HG03565 (cell line): Measurements from ENCODE around the gene GRIN3B.

Experiments
- ATAC-seq: cut with Tn5 transposase; IDR thresholded peaks from one replicate; pipeline ENCODE4 v1.9.1; 2021; ENCODE audit warnings: mild to moderate bottlenecking, moderate library complexity; ENCODE audit not compliant: unreplicated experiment

GRIN3B gene

DNA sequence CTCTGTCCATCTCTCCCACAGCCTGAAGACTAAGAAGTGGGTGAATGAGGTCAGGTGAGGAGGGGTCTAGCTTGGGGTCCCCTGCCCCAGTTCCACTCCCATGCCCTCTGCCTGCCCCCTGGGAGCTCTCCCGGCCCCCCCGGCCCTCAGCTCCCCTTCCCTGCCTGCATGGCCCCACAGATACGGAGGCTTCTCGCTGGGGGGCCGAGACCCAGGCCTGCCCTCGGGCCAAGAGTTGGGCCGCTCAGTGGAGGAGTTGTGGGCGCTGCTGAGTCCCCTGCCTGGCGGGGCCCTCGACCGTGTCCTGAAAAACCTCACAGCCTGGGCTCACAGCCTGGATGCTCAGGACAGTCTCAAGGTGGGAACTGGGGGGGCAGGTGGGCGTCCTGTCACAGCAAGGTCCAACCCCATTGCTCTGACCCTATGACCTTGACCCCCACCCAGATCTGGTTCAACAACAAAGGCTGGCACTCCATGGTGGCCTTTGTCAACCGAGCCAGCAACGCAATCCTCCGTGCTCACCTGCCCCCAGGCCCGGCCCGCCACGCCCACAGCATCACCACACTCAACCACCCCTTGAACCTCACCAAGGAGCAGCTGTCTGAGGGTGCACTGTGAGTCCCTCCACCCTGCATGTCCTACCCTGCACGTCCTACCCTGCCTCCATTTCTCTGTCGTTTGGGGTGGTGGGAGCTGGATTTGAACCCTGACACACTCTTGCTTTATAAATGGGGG is 55.8 kb downstream of the GRIN3B start:
- no peak for ATAC-seq

DNA sequence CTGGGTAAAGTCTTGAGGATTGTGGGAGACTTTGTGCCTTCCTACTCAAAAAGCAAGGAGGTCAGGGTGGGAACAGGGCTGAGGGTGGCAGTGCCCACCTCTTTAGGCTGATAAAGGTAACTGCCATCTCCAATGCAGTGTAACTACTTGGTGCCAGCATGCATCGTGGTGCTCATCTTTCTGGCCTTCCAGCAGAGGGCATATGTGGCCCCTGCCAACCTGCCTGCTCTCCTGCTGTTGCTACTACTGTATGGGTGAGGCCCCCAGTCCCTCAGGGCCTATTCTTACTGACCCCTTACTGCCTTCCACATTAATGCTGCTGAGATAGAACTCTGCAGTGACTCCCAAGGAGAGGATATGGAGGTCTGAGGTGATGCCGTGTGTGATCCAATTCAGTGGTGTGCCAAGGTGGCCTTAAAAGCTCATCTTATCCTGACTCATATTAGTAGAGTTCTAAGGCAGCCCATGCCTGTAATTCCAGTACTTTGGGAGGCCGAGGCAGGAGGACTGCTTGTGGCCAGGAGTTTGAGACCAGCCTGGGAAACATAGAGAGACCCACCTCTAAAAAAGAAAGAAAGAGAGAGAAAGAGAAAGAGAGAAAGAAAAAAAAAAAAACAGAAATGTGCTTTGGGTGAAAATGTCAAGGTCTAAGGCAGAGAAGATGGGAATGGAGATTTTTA is 57.1 kb downstream of the GRIN3B start:
- no peak for ATAC-seq

DNA sequence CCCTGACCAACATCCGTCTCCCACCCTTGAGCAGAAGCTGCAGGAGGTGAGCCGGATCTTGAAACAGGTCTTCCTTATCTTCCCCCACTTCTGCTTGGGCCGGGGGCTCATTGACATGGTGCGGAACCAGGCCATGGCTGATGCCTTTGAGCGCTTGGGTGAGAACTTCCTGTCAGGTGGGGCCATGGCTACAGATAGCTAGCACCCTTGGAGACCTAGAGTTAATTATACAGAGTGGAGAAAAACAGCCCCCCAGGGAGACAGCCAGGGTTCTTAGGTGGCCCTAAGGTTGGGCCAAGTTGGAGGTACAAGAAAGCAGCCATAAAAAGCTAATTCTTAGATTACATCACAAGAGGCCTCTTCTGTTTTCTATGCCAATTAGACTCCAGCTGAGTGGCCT is 57.9 kb downstream of the GRIN3B start:
- no peak for ATAC-seq
